ENCODE results near the gene NDUFAF3. TPM values are rescaled to one million over a fixed set of nuclear protein-coding genes. Genes with fewer than 3 reads are reported as not detected.
A peak's percentile ranks its signal among the peaks of the same experiment; 100 is the strongest.

The NDUFAF3 gene
- polyA plus RNA-seq, 1 of the 3 experiments (the other 2 are of a cell fraction) = 104 TPM

GRCh38 chr3:49027634-49028033 is 5.7 kb downstream of the NDUFAF3 start:
- DNase-seq = no peak
- POLR2A ChIA-PET = interaction anchor here (0.6 to 2.3 kb wide), 4 partner anchors 7 to 16 kb away, joined by 3 to 18 read pairs (median 3); partner anchors contain the start of gene DALRD3
- H3K9me3 ChIP-seq = no peaks in the 10 kb centered on the region
- no peaks in the 10 kb centered on the region for H4K20me1 ChIP-seq (ENCODE audit: insufficient read depth)
- CTCF ChIA-PET = interaction anchor here (3.6 kb wide), 1 partner anchor 21 kb away, joined by 14 read pairs; the partner anchor contains the start of gene WDR6
- no peaks in the 10 kb centered on the region for H3K27me3 ChIP-seq (ENCODE audit: insufficient read depth)
- 100% methylated on average over 5 of the region's 9 CpGs for WGBS (ENCODE audit: low lambda C conversion rate)
- peaks cover 10 to 37% of the 10 kb centered on the region in 2 experiments; a peak in 3 of 4 replicates for H3K4me1 ChIP-seq (ENCODE audit: control insufficient read depth in 1 of 2, insufficient read depth in 2 of 2, low read depth in 1 of 2, low read length in 1 of 2)
- peaks cover 62% of the 10 kb centered on the region for H3K79me2 ChIP-seq (ENCODE audit: insufficient read depth)
- peak; percentile 8 for TF ChIP-seq CHD2 (IDR thresholded peaks at IDR 0.05; ENCODE audit: low read length, partially characterized antibody)
- no peak; the same call in 1 of the 2 replicates for TF ChIP-seq SIN3A (IDR thresholded peaks at IDR 0.05; ENCODE audit: borderline replicate concordance, low read depth, low read length)
- 0 out of 2 replicates have a peak, but pooled peaks have one; percentile 12 for TF ChIP-seq JUND (IDR thresholded peaks at IDR 0.05)
- TF ChIP-seq MEF2A (IDR thresholded peaks at IDR 0.05; ENCODE audit: borderline replicate concordance, low read depth) = no peak
- no peak for TF ChIP-seq RFX5 (IDR thresholded peaks at IDR 0.05; ENCODE audit: low read length)
- TF ChIP-seq GABPA (IDR thresholded peaks at IDR 0.05; ENCODE audit: low read depth) = no peak
- H3K9me2 ChIP-seq = no peaks in the 10 kb centered on the region
- peak overlapping the region; percentile 97 for H3K4me2 ChIP-seq
- 0 out of 4 replicates have a peak overlapping the region, but pooled peaks of 1 of the 2 experiments have one; percentile 9 for H3K27ac ChIP-seq (ENCODE audit: low read depth in 2 of 2, low read length in 1 of 2)
- no peak overlapping the region for H3K9ac ChIP-seq
- H3K4me3 ChIP-seq (ENCODE audit: low read depth in 2 of 2, low read length in 1 of 2) = peak overlapping the region in 1 of 2 experiments; percentile 87; a peak in 1 of 4 replicates
- H2AFZ ChIP-seq (ENCODE audit: low read depth) = no peak overlapping the region
- peaks cover 66 to 69% of the 10 kb centered on the region in 2 experiments for H3K36me3 ChIP-seq (replicated peaks in 1 of 2; ENCODE audit: control insufficient read depth in 1 of 2, insufficient read depth in 2 of 2, low read length in 1 of 2)
- peaks cover 57% of the 10 kb centered on the region for H3F3A ChIP-seq (replicated peaks; ENCODE audit: insufficient read depth)

- peak overlapping the region in 1 of 2 experiments; percentile 82; a peak in 2 of 4 replicates for H3K27ac ChIP-seq (ENCODE audit: low read depth in 2 of 2, low read length in 1 of 2)
- DNase-seq = peak; percentile 4
- H3K4me3 ChIP-seq (ENCODE audit: low read depth in 2 of 2, low read length in 1 of 2) = peak overlapping the region; percentile 83 to 87
- H3K4me2 ChIP-seq = peak overlapping the region; percentile 97
- TF ChIP-seq JUND (IDR thresholded peaks at IDR 0.05) (0 out of 2 replicates have a peak, but pooled peaks have one; percentile 7), USF1 (IDR thresholded peaks at IDR 0.05; ENCODE audit: borderline replicate concordance, low read depth) (no peak)
- H3K9ac ChIP-seq = peak overlapping the region; percentile 82
- H3F3A ChIP-seq (replicated peaks; ENCODE audit: insufficient read depth) = peaks cover 58% of the 10 kb centered on the region
- H3K79me2 ChIP-seq (ENCODE audit: insufficient read depth) = peaks cover 56% of the 10 kb centered on the region
- peaks cover 69% of the 10 kb centered on the region in 2 experiments for H3K36me3 ChIP-seq (replicated peaks in 1 of 2; ENCODE audit: control insufficient read depth in 1 of 2, insufficient read depth in 2 of 2, low read length in 1 of 2)
- H3K9me2 ChIP-seq = no peaks in the 10 kb centered on the region
- no peaks in the 10 kb centered on the region for H3K27me3 ChIP-seq (ENCODE audit: insufficient read depth)
- no peaks in the 10 kb centered on the region for H4K20me1 ChIP-seq (ENCODE audit: insufficient read depth)
- H2AFZ ChIP-seq (ENCODE audit: low read depth) = no peak overlapping the region
- CTCF ChIA-PET = interaction anchor here (1.1 to 1.5 kb wide), 5 partner anchors 9 to 40 kb away, joined by 3 to 8 read pairs (median 5); partner anchors contain the start of gene WDR6
- H3K9me3 ChIP-seq = no peaks in the 10 kb centered on the region
- H3K4me1 ChIP-seq (ENCODE audit: control insufficient read depth in 1 of 2, insufficient read depth in 2 of 2, low read depth in 1 of 2, low read length in 1 of 2) = peaks cover 10 to 32% of the 10 kb centered on the region in 2 experiments; a peak in 3 of 4 replicates
- POLR2A ChIA-PET = interaction anchor here (1.8 to 2.3 kb wide), 3 partner anchors 8 to 65 kb away, joined by 14 to 18 read pairs (median 16); partner anchors contain the start of genes QRICH1 and WDR6
- 75% methylated on average over 4 of the region's 4 CpGs for WGBS (ENCODE audit: low lambda C conversion rate)
Observed at GRCh38 chr3:49028298-49028672, 6.4 kb downstream of the NDUFAF3 start.

All from SK-N-SH (cell line).